ENCODE measurements around the gene GAS6.

DNA sequence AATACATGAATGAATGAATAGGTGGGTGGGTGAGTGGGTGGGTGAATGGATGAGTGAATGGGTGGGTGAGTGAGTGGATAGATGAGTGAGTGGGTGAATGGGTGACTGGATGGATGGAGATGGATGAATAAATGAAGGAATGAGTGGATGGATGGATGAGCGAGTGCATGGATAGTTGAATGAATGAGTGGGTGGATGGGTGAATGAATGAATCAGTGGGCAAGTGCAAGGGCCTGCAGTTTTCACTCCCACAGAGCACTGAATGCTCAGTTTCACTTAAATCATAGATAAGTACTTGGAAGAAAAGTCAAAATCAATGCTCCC lies 12.4 kb downstream of the GAS6 start:
- no peak for TF ChIP-seq POLR2AphosphoS5 (IDR thresholded peaks at IDR 0.05; ENCODE audit: insufficient read depth in 1 of 2, low read depth in 1 of 2)
- TF ChIP-seq, protein P1, sequence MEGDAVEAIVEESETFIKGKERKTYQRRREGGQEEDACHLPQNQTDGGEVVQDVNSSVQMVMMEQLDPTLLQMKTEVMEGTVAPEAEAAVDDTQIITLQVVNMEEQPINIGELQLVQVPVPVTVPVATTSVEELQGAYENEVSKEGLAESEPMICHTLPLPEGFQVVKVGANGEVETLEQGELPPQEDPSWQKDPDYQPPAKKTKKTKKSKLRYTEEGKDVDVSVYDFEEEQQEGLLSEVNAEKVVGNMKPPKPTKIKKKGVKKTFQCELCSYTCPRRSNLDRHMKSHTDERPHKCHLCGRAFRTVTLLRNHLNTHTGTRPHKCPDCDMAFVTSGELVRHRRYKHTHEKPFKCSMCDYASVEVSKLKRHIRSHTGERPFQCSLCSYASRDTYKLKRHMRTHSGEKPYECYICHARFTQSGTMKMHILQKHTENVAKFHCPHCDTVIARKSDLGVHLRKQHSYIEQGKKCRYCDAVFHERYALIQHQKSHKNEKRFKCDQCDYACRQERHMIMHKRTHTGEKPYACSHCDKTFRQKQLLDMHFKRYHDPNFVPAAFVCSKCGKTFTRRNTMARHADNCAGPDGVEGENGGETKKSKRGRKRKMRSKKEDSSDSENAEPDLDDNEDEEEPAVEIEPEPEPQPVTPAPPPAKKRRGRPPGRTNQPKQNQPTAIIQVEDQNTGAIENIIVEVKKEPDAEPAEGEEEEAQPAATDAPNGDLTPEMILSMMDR (IDR thresholded peaks at IDR 0.05): no peak
